ENCODE data around the gene TTC7B.

The TTC7B gene

GRCh38 chr14:90732139-90732538, 84.1 kb downstream of the TTC7B start:
- no peak for TF ChIP-seq REST (IDR thresholded peaks at IDR 0.05; ENCODE audit: insufficient replicate concordance, low read depth)
- peak; percentile 60; the same call in 1 of the 2 replicates for TF ChIP-seq SPI1 (IDR thresholded peaks at IDR 0.05; ENCODE audit: borderline replicate concordance, low read depth)
- no peak overlapping the region for H3K4me3 ChIP-seq (replicated peaks; ENCODE audit: insufficient read depth, low read length)
- no peaks in the 10 kb centered on the region for H3K27me3 ChIP-seq (ENCODE audit: insufficient read depth, poor library complexity, severe bottlenecking)
- peak; percentile 33 to 74 for DNase-seq (ENCODE audit: low read depth in 1 of 2, low spot score in 1 of 2)
- peak overlapping the region; percentile 28 for H3K27ac ChIP-seq (replicated peaks)

- H3K27me3 ChIP-seq (ENCODE audit: insufficient read depth, poor library complexity, severe bottlenecking) = no peaks in the 10 kb centered on the region
- TF ChIP-seq SPI1 (IDR thresholded peaks at IDR 0.05; ENCODE audit: borderline replicate concordance, low read depth) = no peak
- no peak overlapping the region for H3K4me3 ChIP-seq (replicated peaks; ENCODE audit: insufficient read depth, low read length)
Measured at GRCh38 chr14:90731487-90731886, 84.7 kb downstream of the TTC7B start.

GRCh38 chr14:90730206-90730766, 85.9 kb downstream of the TTC7B start:
- H3K27ac ChIP-seq (replicated peaks) = no peak overlapping the region
- no peaks in the 10 kb centered on the region for H3K27me3 ChIP-seq (ENCODE audit: insufficient read depth, poor library complexity, severe bottlenecking)
- TF ChIP-seq CTCF (IDR thresholded peaks at IDR 0.05; ENCODE audit: insufficient read depth, low read length) = no peak
- TF ChIP-seq SPI1 (IDR thresholded peaks at IDR 0.05; ENCODE audit: borderline replicate concordance, low read depth) = no peak
- no peak for TF ChIP-seq REST (IDR thresholded peaks at IDR 0.05; ENCODE audit: insufficient replicate concordance, low read depth)
- no peak for TF ChIP-seq GABPA (IDR thresholded peaks at IDR 0.05; ENCODE audit: low read depth)
- no peak for DNase-seq (ENCODE audit: low read depth in 1 of 2, low spot score in 1 of 2)
- no peak overlapping the region for H3K4me3 ChIP-seq (replicated peaks; ENCODE audit: insufficient read depth, low read length)

More at GRCh38 chr14:90731487-90731886, 84.7 kb downstream of the TTC7B start:
- no peak for DNase-seq (ENCODE audit: low read depth in 1 of 2, low spot score in 1 of 2)
- peak overlapping the region; percentile 28 for H3K27ac ChIP-seq (replicated peaks)

GRCh38 chr14:90728951-90729350, 87.3 kb downstream of the TTC7B start:
- Histone ChIP-seq H3K4me3 (replicated peaks; ENCODE audit: insufficient read depth, low read length) (no peak overlapping the region), H3K27me3 (ENCODE audit: insufficient read depth, poor library complexity, severe bottlenecking) (no peaks in the 10 kb centered on the region), H3K27ac (replicated peaks) (no peak overlapping the region)
- DNase-seq (ENCODE audit: low read depth in 1 of 2, low spot score in 1 of 2) = no peak
- TF ChIP-seq GABPA (IDR thresholded peaks at IDR 0.05; ENCODE audit: low read depth) = no peak
- no peak for TF ChIP-seq REST (IDR thresholded peaks at IDR 0.05; ENCODE audit: insufficient replicate concordance, low read depth)
- TF ChIP-seq POLR2AphosphoS5 (IDR thresholded peaks at IDR 0.05; ENCODE audit: low read depth) = no peak
- no peak for TF ChIP-seq CTCF (IDR thresholded peaks at IDR 0.05; ENCODE audit: insufficient read depth, low read length)

Data from HL-60 (cell line).